ENCODE measurements around the gene PAPSS1. TPM values are rescaled to one million over a fixed set of nuclear protein-coding genes. Genes with fewer than 3 reads are reported as not detected.

PAPSS1 gene
- total RNA-seq, 1 experiment from 2014 or later: 83.6 TPM

DNA sequence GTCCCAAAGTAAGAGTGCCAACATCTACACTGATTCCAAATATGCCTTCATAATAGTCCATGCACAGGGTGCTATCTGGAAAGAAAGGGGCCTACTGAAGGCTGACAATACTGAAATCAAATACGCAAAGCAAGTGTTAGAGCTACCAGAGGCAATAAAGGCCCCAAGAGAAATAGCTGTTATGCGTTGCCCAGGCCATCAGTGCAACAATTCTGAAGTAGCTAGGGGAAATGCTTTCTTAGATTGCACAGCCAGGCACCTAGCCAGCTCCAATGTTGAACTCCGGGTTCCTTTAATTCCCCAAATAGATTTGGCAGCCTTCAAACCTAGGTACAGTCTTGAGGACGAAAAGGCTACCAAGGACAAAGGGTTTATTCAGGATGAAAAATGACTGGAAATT, 17.4 kb upstream of the PAPSS1 start:
- Mint-ChIP-seq H3K27ac (no peak overlapping the region), H3K4me1 (peaks cover 29 to 32% of the 10 kb centered on the region in 2 experiments), H3K36me3 (ENCODE audit: insufficient read depth in 1 of 3, low read depth in 3 of 3) (peaks cover 0 to 4% (median 2%) of the 10 kb centered on the region in 3 experiments; a peak in 2 of 7 replicates), H3K27me3 (ENCODE audit: low read depth) (peaks cover 41% of the 10 kb centered on the region), H3K9me3 (peaks cover 0 to 2% of the 10 kb centered on the region in 2 experiments; a peak in 1 of 5 replicates), H3K4me3 (no peak overlapping the region)
- Histone ChIP-seq H2BK12ac (ENCODE audit: insufficient read length, low read depth, low read length) (no peak overlapping the region), H3K4me2 (ENCODE audit: insufficient read depth, insufficient read length, low read length) (no peak overlapping the region), H3K79me2 (ENCODE audit: insufficient read depth, low read length) (no peaks in the 10 kb centered on the region), H3K27ac (ENCODE audit: insufficient read length, low read depth, low read length) (no peak overlapping the region), H3K14ac (ENCODE audit: insufficient read depth, low read length) (no peak overlapping the region), H3K56ac (ENCODE audit: insufficient read length, low read depth, low read length) (no peak overlapping the region), H4K5ac (ENCODE audit: insufficient read length, low read depth, low read length) (no peak overlapping the region), H3K9me3 (ENCODE audit: control insufficient read depth, low read depth, low read length) (no peaks in the 10 kb centered on the region), H2BK15ac (ENCODE audit: low read depth, low read length) (no peak overlapping the region), H2AFZ (ENCODE audit: low read length) (no peak overlapping the region), H2BK20ac (ENCODE audit: low read depth, low read length, poor library complexity, severe bottlenecking) (no peak overlapping the region), H3K9ac (ENCODE audit: extremely low read depth, insufficient read length, low read length) (no peak overlapping the region), H4K91ac (ENCODE audit: insufficient read length, low read depth, low read length) (no peak overlapping the region), H2BK5ac (ENCODE audit: insufficient read length, low read length) (no peak overlapping the region), H2BK120ac (ENCODE audit: low read depth, low read length, poor library complexity, severe bottlenecking) (no peak overlapping the region), H2AK5ac (ENCODE audit: insufficient read length, low read length) (no peak overlapping the region), H3K23me2 (ENCODE audit: insufficient read length, low read depth, low read length, poor library complexity, severe bottlenecking) (no peaks in the 10 kb centered on the region), H3K23ac (ENCODE audit: insufficient read length, low read depth, low read length) (no peak overlapping the region), H3K4ac (ENCODE audit: low read depth, low read length) (no peak overlapping the region), H4K8ac (replicated peaks; ENCODE audit: insufficient read length, low read depth, low read length) (no peak overlapping the region), H3T11ph (ENCODE audit: low read length) (no peak overlapping the region), H3K18ac (ENCODE audit: insufficient read length, low read depth, low read length) (no peak overlapping the region), H3K79me1 (ENCODE audit: insufficient read depth, low read depth, low read length, poor library complexity, severe bottlenecking) (no peaks in the 10 kb centered on the region), H4K20me1 (ENCODE audit: control insufficient read depth, insufficient read depth, insufficient read length) (no peaks in the 10 kb centered on the region), H3K27me3 (ENCODE audit: insufficient read depth, low read length) (peaks cover 2% of the 10 kb centered on the region; the same call in 1 of the 2 replicates), H3K4me1 (ENCODE audit: insufficient read depth, low read length) (peaks cover 9% of the 10 kb centered on the region)
- no CpG with 5 or more reads among the region's 4 CpGs for WGBS (ENCODE audit: extremely low coverage, insufficient read length, low lambda C conversion rate)
- TF ChIP-seq, protein P1, sequence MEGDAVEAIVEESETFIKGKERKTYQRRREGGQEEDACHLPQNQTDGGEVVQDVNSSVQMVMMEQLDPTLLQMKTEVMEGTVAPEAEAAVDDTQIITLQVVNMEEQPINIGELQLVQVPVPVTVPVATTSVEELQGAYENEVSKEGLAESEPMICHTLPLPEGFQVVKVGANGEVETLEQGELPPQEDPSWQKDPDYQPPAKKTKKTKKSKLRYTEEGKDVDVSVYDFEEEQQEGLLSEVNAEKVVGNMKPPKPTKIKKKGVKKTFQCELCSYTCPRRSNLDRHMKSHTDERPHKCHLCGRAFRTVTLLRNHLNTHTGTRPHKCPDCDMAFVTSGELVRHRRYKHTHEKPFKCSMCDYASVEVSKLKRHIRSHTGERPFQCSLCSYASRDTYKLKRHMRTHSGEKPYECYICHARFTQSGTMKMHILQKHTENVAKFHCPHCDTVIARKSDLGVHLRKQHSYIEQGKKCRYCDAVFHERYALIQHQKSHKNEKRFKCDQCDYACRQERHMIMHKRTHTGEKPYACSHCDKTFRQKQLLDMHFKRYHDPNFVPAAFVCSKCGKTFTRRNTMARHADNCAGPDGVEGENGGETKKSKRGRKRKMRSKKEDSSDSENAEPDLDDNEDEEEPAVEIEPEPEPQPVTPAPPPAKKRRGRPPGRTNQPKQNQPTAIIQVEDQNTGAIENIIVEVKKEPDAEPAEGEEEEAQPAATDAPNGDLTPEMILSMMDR (conservative IDR thresholded peaks at IDR 0.05): no peak
- DNase-seq: no peak

All from H9 (cell line).